ENCODE results near the gene SLC11A1.

Gene SLC11A1

GRCh38 chr2:218395090-218395444 is 13.0 kb downstream of the SLC11A1 start:
- no peak for DNase-seq

GRCh38 chr2:218395456-218395825 is 13.4 kb downstream of the SLC11A1 start:
- DNase-seq, result no peak

- DNase-seq, result peak; percentile 97
Observed at GRCh38 chr2:218395826-218396687, 14.0 kb downstream of the SLC11A1 start.

- DNase-seq, result peak; percentile 81
Observed at GRCh38 chr2:218396688-218397462, 14.8 kb downstream of the SLC11A1 start.

GRCh38 chr2:218397463-218397819 is 15.4 kb downstream of the SLC11A1 start:
- no peak for DNase-seq

- peak; percentile 70 for DNase-seq
Observed at GRCh38 chr2:218397820-218398436, 15.9 kb downstream of the SLC11A1 start.

GRCh38 chr2:218398437-218399390 is 16.6 kb downstream of the SLC11A1 start:
- peak; percentile 78 for DNase-seq

GRCh38 chr2:218399391-218400166 is 17.5 kb downstream of the SLC11A1 start, which contains the start of gene CTDSP1:
TSS of gene CTDSP1 (plus strand) at chr2:218399868. CDS start at chr2:218400091, 223 bp downstream.
- peak; percentile 93 for DNase-seq

- DNase-seq, result peak; percentile 50
Observed at GRCh38 chr2:218400167-218400929, 18.3 kb downstream of the SLC11A1 start.

- no peak for DNase-seq
Observed at GRCh38 chr2:218400930-218401881, 19.1 kb downstream of the SLC11A1 start.

- DNase-seq, result no peak
Observed at GRCh38 chr2:218401890-218402289, 19.8 kb downstream of the SLC11A1 start.

GRCh38 chr2:218402491-218402901 is 20.4 kb downstream of the SLC11A1 start:
- DNase-seq, result no peak

GRCh38 chr2:218402911-218403411 is 20.9 kb downstream of the SLC11A1 start:
- no peak for DNase-seq

GRCh38 chr2:218403810-218404209 is 21.7 kb downstream of the SLC11A1 start:
- DNase-seq, result no peak

- DNase-seq, result no peak
Observed at GRCh38 chr2:218404351-218405085, 22.4 kb downstream of the SLC11A1 start.

- DNase-seq, result no peak
Observed at GRCh38 chr2:218405086-218405745, 23.1 kb downstream of the SLC11A1 start.

- no peak for DNase-seq
Observed at GRCh38 chr2:218405746-218406208, 23.7 kb downstream of the SLC11A1 start.

Measured in CD4-positive, alpha-beta T cell treated with Interleukin-12 subunit alpha and Interleukin-12 subunit beta, for 1 hour (primary cell).